ENCODE results near the gene XPC. TPM values are rescaled to one million over a fixed set of nuclear protein-coding genes. Genes with fewer than 3 reads are reported as not detected.
"Not testable (repeated sequence)": the region's sequence is repeated elsewhere in the genome, so short reads cannot be mapped to it uniquely, and the experiment has no call there.

XPC gene
- total RNA-seq, 2 experiments from 2014 or later = 39.0 to 39.8 TPM

DNA sequence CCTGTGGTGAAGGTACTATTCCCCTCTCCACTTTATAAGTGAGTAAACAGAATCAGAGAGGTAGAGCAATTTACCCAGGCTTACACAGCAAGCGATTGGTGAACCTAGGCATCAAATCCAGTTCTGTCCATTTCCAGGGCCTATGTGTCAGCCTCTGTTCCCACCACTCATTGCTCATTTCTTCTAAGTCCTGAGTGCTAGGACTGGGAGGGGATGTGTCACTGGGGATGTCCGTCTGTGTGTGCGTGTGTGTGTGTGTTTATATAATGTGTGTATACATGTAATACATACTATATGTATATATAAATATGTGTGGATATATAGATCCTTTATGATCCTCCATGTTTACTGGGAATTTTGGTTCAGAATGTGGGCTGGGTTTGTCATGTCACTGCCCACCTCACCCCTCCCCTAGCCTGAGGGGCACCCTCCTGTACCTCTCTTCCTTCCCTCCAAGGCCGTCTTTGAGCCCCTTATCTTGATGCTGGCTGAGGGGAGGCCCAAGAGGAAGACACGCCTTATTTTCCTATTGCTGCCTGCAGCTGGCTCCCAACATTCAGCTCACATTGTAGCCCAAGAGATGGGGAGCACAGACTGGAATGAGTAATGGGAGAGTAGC lies 51.4 kb downstream of the XPC start:
- Mint-ChIP-seq H3K36me3 (ENCODE audit: low read depth) (peaks cover 36% of the 10 kb centered on the region), H3K4me1 (ENCODE audit: low read depth) (peaks cover 45% of the 10 kb centered on the region), H3K4me3 (no peak overlapping the region), H3K9me3 (no peaks in the 10 kb centered on the region), H3K27ac (no peak overlapping the region), H3K27me3 (ENCODE audit: low read depth) (no peaks in the 10 kb centered on the region)
- CTCF ChIA-PET = no interaction called here
- intact Hi-C loops (cut with micrococcal nuclease) = loop anchor here (10.0 kb wide), 2 partner anchors 472 to 652 kb away; no protein-coding TSS in a partner anchor
- DNase-seq = no peak

DNA sequence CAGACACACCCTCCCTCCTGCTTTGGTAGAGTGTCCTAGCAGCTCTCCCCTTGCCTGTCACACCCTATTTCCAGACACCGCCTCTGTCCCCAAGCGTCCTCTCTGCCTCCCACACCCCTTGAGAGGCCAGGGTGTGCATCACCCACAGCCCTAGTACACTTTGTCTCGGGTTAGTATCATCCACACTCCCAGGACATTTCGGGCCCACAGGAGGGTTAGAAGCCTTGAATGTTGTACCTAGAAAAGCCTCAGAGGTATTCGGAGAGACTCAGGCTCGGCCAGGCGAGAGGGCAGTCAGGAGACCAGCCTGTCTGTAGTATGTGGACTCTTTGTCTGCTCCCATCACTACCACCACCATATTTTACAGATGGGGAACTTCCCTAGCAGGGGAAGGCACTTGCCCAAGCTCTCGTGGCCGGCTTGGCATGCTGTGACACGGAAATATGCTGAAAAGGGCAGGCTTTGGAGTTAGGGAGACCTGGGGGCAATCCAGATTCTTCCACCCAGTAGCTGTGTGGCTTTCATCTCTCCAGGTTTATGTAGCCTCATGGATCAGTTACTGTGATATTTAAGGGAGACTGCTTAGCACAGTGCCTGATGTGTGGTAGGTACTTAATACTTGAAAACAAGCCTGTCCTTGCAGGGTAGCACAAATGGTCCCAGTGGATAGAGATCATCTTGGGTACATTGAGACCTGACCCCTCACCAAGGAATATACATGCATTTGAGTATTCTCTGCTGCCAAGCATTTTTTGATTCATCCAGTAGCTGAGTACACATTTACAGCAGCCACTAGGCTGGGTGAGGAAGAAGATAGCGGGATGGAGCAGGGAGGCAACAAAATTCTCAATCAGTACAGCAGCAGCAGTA lies 52.1 kb downstream of the XPC start:
- Mint-ChIP-seq H3K27me3 (ENCODE audit: low read depth) (no peaks in the 10 kb centered on the region), H3K4me3 (peak overlapping the region; percentile 93), H3K27ac (peak overlapping the region; percentile 92), H3K9me3 (no peaks in the 10 kb centered on the region), H3K36me3 (ENCODE audit: low read depth) (peaks cover 36% of the 10 kb centered on the region), H3K4me1 (ENCODE audit: low read depth) (peaks cover 47% of the 10 kb centered on the region)
- intact Hi-C loops (cut with micrococcal nuclease) = loop anchor here (10.0 kb wide), 2 partner anchors 471 to 651 kb away; no protein-coding TSS in a partner anchor
- CTCF ChIA-PET = interaction anchor here (1.2 to 3.5 kb wide), 2 partner anchors 17 to 230 kb away, joined by 3 to 25 read pairs; no protein-coding TSS in a partner anchor
- no peak for DNase-seq

DNA sequence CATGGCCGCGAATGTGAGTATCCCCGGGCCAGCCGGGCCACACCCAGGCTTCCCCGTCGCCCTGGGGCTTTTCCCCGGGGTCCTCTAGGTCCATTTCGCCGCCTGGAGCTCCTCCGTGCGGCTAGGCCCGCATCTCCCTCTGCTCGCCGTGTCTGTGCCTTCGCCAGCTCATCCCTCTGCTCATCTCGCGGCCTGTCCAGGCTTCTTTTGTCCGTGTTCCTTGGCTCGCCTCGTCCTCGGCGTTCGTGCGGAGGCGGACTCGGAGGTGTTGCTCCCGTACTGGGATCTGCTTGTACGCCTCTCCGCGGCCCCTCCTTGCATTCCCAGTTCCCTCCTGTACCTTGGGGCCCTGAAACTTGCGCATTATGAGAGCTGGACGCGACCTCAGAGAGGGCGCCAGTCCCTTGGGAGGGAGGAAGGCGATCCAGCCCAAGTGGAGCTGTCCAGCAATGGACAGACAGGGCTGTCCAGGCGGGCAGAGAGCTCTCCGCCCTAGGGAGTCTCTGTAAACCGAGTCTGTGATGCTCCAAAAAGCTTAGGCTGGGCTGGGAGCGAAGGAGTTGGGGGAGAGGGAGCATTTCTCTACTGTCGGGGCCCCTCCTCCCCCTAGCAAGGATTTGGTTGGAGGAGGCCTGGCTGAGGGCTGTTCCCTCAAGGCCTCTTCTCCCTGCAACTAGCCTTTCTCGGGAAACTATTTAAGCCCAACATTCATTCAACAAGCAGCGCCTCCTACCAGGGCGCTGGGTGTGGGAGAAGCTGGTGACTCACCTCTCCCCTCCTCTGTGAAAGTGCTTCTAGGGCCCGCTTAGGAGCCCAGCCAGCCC lies 53.0 kb downstream of the XPC start:
- intact Hi-C loops (cut with micrococcal nuclease) = loop anchor here (10.0 kb wide), 2 partner anchors 471 to 651 kb away; no protein-coding TSS in a partner anchor
- DNase-seq = peak; percentile 73
- H3K4me1 Mint-ChIP-seq (ENCODE audit: low read depth) = peaks cover 47% of the 10 kb centered on the region
- CTCF ChIA-PET = interaction anchor here (0.6 to 3.5 kb wide), 5 partner anchors 12 to 229 kb away, joined by 3 to 25 read pairs (median 4); partner anchors contain the start of genes LSM3 and XPC
- no peaks in the 10 kb centered on the region for H3K27me3 Mint-ChIP-seq (ENCODE audit: low read depth)
- peak overlapping the region; percentile 92 for H3K27ac Mint-ChIP-seq
- H3K36me3 Mint-ChIP-seq (ENCODE audit: low read depth) = peaks cover 38% of the 10 kb centered on the region
- no peaks in the 10 kb centered on the region for H3K9me3 Mint-ChIP-seq
- peak overlapping the region; percentile 93 for H3K4me3 Mint-ChIP-seq

DNA sequence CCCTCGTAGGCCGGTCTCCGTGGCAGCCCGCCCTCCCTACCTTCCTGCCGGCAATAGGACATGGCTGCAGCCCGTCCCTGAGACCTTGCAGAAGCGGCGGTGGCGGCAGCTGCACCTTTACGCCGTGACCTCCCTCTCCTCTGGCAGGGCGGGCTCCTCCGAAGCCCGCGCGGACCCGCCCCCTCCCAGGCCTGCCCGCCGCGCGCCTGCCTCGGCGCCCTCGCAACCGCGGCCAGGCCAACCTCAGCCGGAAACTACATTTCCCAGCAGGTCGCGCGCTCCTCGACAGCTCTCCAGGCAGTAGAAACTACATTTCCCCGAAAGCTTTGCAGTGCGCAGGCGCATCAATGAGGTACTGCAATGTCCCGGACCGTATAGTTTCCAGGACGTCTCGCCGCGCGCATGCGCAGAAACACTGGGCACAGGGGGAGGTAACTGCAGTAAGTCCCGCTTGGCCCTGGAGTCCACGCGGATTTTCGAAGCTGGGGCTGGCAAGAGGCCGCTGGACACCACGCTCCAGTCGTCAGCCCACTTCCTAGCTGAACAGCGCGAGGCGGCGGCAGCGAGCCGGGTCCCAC lies 53.7 kb downstream of the XPC start, which contains the start of the genes CHCHD4 and TMEM43:
CHCHD4 (minus strand) TSS at position 256 of the 578 bp plus-strand sequence; CDS start at position 62, 194 bp downstream.
TMEM43 (plus strand) TSS at position 438 of the 578 bp plus-strand sequence. CDS start 142 bp downstream, outside the sequence.
- CTCF ChIA-PET = interaction anchor here (1.2 to 3.5 kb wide), 5 partner anchors 13 to 229 kb away, joined by 3 to 25 read pairs (median 4); partner anchors contain the start of genes LSM3 and XPC
- H3K4me1 Mint-ChIP-seq (ENCODE audit: low read depth) = peaks cover 50% of the 10 kb centered on the region
- no peaks in the 10 kb centered on the region for H3K27me3 Mint-ChIP-seq (ENCODE audit: low read depth)
- DNase-seq = peak; percentile 99
- H3K9me3 Mint-ChIP-seq = no peaks in the 10 kb centered on the region
- H3K27ac Mint-ChIP-seq = peak within 1 kb of the TSS; percentile 92
- H3K4me3 Mint-ChIP-seq = peak within 1 kb of the TSS; percentile 93
- H3K36me3 Mint-ChIP-seq (ENCODE audit: low read depth) = peaks cover 39% of the 10 kb centered on the region
- intact Hi-C loops (cut with micrococcal nuclease) = loop anchor here (1.0 to 10.0 kb wide), 9 partner anchors 20 to 650 kb away; partner anchors contain the start of genes CCDC174, LSM3, SLC6A6 and XPC

DNA sequence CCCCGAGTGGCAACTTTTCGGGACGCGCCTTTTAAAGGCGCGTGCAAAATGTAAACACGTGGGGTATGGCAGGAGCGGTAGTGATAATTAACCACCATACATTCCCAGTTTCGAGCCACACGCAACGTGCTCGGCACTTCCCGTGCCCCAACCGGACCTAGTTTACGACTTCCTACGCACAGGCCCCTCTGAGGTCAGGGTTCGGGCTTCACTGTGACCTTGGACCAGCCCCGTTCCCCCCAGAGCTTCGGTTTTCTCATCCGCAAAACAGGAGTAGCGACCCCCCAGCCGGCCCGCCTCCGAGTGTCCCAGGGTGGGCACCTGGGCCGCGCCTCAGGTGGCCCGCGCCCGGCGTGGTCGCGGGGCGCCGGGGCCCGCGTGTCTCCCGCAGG lies 54.2 kb downstream of the XPC start:
- H3K36me3 Mint-ChIP-seq (ENCODE audit: low read depth) = peaks cover 37% of the 10 kb centered on the region
- H3K4me1 Mint-ChIP-seq (ENCODE audit: low read depth) = peaks cover 50% of the 10 kb centered on the region
- DNase-seq = peak; percentile 68
- no peaks in the 10 kb centered on the region for H3K9me3 Mint-ChIP-seq
- no peaks in the 10 kb centered on the region for H3K27me3 Mint-ChIP-seq (ENCODE audit: low read depth)
- CTCF ChIA-PET = interaction anchor here (1.4 to 3.5 kb wide), 4 partner anchors 13 to 228 kb away, joined by 3 to 25 read pairs (median 4); partner anchors contain the start of genes LSM3 and XPC
- intact Hi-C loops (cut with micrococcal nuclease) = loop anchor here (1.0 to 10.0 kb wide), 9 partner anchors 20 to 649 kb away; partner anchors contain the start of genes CCDC174, LSM3, SLC6A6 and XPC
- H3K4me3 Mint-ChIP-seq = peak overlapping the region; percentile 93
- peak overlapping the region; percentile 87 for H3K27ac Mint-ChIP-seq

DNA sequence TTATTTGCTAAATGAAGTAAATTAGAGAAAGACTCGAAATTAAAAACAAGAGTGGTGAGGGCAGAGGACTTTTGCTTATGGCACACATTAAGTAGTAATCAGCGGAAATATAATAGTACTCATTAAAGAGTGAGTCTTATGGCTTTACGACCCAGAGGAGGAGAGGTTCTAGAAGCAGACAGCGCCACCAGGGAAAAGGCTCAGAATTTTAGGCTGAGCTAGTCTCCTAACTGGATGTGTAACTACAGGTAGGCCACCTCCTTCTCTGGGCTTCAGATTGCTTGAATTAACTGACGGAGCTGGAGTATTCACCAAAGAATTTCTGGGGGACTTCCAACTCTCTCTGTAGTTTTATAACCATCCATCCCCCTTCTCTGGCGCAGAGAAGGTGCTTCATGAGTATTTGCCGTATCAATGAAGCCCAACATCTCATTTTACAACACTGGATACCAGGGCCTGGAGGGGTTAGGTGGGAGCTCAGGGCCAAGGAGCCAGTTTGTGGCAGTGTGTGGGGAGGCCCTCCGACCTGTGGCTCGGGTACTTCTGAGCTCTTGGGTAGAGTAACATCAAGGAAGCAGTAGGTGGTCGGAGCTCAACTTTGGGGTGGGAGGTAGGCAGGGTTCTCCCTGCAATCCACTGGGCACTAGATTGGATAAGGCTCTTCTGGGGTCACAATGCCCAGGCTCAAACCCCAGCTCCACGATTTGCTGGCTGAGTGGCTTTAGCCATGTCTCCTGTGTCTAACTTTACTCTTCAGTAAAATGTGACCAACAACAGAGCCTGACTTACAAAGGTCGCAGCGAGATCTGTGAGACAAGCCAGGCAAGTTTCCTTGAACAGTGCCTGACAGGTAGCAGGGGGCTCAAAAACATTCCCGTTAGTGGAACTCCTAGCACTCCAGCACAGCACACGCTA lies 54.8 kb downstream of the XPC start:
- Mint-ChIP-seq H3K4me3 (peak overlapping the region; percentile 93), H3K27me3 (ENCODE audit: low read depth) (no peaks in the 10 kb centered on the region), H3K36me3 (ENCODE audit: low read depth) (peaks cover 32% of the 10 kb centered on the region), H3K4me1 (ENCODE audit: low read depth) (peaks cover 47% of the 10 kb centered on the region), H3K9me3 (no peaks in the 10 kb centered on the region), H3K27ac (peak overlapping the region; percentile 87)
- intact Hi-C loops (cut with micrococcal nuclease) = loop anchor here (1.0 to 10.0 kb wide), 9 partner anchors 21 to 649 kb away; partner anchors contain the start of genes CCDC174, LSM3, SLC6A6 and XPC
- no peak for DNase-seq
- CTCF ChIA-PET = interaction anchor here (0.6 to 3.5 kb wide), 4 partner anchors 53 to 239 kb away, joined by 3 to 25 read pairs (median 3); no protein-coding TSS in a partner anchor

DNA sequence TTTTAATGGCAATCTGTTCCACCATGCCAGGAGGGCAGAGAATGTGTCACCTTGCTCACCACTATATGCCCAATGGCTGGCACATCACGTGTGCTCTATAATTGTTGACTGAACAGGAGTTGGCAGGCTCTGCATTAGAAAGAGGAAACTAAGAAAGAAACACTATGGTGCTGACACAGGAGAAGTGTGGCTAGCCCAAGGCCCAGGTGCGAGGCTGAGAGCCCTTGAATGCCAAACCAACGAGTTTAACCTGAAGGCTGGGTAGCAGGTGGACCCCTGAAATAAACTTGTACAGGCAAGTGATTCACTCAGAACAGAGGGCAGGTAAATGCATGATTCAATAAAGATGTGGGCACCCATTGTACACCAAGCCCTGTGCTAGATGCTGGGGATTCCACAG lies 56.1 kb downstream of the XPC start:
- DNase-seq = no peak
- intact Hi-C loops (cut with micrococcal nuclease) = loop anchor here (5.0 to 10.0 kb wide), 3 partner anchors 468 to 648 kb away; partner anchors contain the start of gene CCDC174
- H3K27me3 Mint-ChIP-seq (ENCODE audit: low read depth) = no peaks in the 10 kb centered on the region
- peak overlapping the region; percentile 93 for H3K4me3 Mint-ChIP-seq
- peaks cover 38% of the 10 kb centered on the region for H3K4me1 Mint-ChIP-seq (ENCODE audit: low read depth)
- CTCF ChIA-PET = no interaction called here
- no peak overlapping the region for H3K27ac Mint-ChIP-seq
- H3K9me3 Mint-ChIP-seq = no peaks in the 10 kb centered on the region
- peaks cover 25% of the 10 kb centered on the region for H3K36me3 Mint-ChIP-seq (ENCODE audit: low read depth)

DNA sequence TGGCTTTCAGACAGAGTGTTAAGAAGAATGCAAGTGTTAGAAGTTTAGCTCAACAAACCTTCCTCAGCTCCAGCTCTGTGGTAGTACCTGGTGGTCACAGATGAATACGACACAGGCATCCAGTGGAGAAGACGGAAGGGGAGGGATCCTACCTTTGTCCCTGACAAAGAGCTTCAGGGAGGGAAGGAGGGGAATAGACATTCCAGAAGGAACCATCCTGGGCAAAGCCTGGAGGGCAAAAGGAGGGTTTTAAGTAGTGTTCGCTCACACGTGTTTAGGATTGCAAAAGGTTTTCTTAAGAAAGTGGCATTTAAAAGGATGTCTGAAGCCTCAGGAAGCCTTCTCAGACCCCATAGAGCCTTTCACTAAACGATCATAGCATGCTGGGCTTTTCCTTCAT lies 56.5 kb downstream of the XPC start:
- no peak for DNase-seq
- CTCF ChIA-PET = no interaction called here
- Mint-ChIP-seq H3K9me3 (no peaks in the 10 kb centered on the region), H3K4me3 (no peak overlapping the region), H3K27ac (no peak overlapping the region), H3K27me3 (ENCODE audit: low read depth) (no peaks in the 10 kb centered on the region), H3K36me3 (ENCODE audit: low read depth) (peaks cover 25% of the 10 kb centered on the region), H3K4me1 (ENCODE audit: low read depth) (peaks cover 35% of the 10 kb centered on the region)
- intact Hi-C loops (cut with micrococcal nuclease) = loop anchor here (5.0 to 10.0 kb wide), 3 partner anchors 467 to 647 kb away; partner anchors contain the start of gene CCDC174

DNA sequence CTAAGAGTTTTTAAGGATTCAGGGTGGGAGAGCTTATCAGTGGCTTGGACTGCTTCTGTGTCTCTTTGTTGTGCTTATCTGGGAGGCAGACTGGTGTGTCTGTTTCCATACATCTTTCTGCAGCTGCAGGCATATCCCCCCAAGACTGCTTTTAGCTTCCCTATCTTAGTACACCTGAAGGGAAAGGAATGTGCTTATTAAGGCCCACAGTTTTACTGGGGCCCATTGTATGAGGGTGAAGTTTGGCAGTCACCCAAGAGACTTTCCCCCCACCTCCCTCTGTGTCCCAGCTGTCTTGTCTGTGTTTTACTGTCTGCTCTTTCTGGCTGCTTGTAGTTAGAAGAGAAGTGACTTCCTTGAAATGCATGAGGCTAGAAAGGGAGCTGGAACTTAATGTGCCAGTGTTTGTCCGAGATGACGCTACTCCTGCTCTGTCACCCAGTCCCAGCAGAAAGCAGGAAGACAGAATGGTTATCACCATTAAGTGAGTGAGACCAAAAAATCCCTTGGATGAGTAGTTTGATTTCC lies 57.4 kb downstream of the XPC start:
- CTCF ChIA-PET = not testable (repeated sequence)
- intact Hi-C loops (cut with micrococcal nuclease) = loop anchor here (5.0 to 10.0 kb wide), 3 partner anchors 466 to 646 kb away; partner anchors contain the start of gene CCDC174
- H3K36me3 Mint-ChIP-seq (ENCODE audit: low read depth) = peaks cover 25% of the 10 kb centered on the region

More for the DNA sequence above, 57.4 kb downstream of the XPC start:
- not testable (repeated sequence) for H3K9me3 Mint-ChIP-seq; H3K4me3 Mint-ChIP-seq; H3K27ac Mint-ChIP-seq; H3K27me3 Mint-ChIP-seq (ENCODE audit: low read depth); DNase-seq
- H3K4me1 Mint-ChIP-seq (ENCODE audit: low read depth) = peaks cover 26% of the 10 kb centered on the region

Measured in activated naive CD4-positive, alpha-beta T cell treated with anti-CD3 and anti-CD28 coated beads for 36 hours (primary cell).